Activated B cell treated with CpG ODN at 0.5 μM for 24 hours (primary cell): ENCODE results near the gene COL1A1. TPM values are rescaled to one million over a fixed set of nuclear protein-coding genes. Genes with fewer than 3 reads are reported as not detected.

ENCODE experiments used
- ATAC-seq: fragments of 200-7000 bp; cut with Tn5 transposase; one replicate; pipeline ENCODE4 v1.10.0; 2021; ENCODE audit warnings: low read depth, mild to moderate bottlenecking, moderate library complexity
- CTCF ChIA-PET: fragments of 350-600 bp; sonication (Branson Sonifier 250); formaldehyde crosslinking; loops from one replicate; lab custom pipeline; 2021; ENCODE audit warnings: antibody characterized with exemption; lab: Charles Lee
- POLR2A ChIA-PET: fragments of 350-600 bp; sonication (Branson Sonifier 250); formaldehyde crosslinking; loops from one replicate; lab custom pipeline; 2021; ENCODE audit warnings: antibody characterized with exemption; lab: Charles Lee
- DNase-seq: peaks from one replicate; pipeline ENCODE4 v3.0.0; 2022
- H3K27ac Mint-ChIP-seq: one replicate; pipeline ENCODE4 v1.8.0; 2020; ENCODE audit warnings: mixed read lengths
- H3K27me3 Mint-ChIP-seq: one replicate; pipeline ENCODE4 v1.8.0; 2021; ENCODE audit warnings: mixed read lengths
- H3K36me3 Mint-ChIP-seq: one replicate; pipeline ENCODE4 v1.8.0; 2021; ENCODE audit warnings: low read depth, mixed read lengths
- H3K4me1 Mint-ChIP-seq: one replicate; pipeline ENCODE4 v1.8.0; 2021; ENCODE audit warnings: mixed read lengths
- H3K4me3 Mint-ChIP-seq: one replicate; pipeline ENCODE4 v1.8.0; 2020; ENCODE audit warnings: mild to moderate bottlenecking, mixed read lengths
- H3K9me3 Mint-ChIP-seq: one replicate; pipeline ENCODE4 v1.8.0; 2020; ENCODE audit warnings: mixed read lengths
- intact Hi-C: fragments of 100-400 bp; cut with micrococcal nuclease; formaldehyde crosslinking; loops from one replicate; pipeline ENCODE4 v1.15.1; 2024
- total RNA-seq: library from RNA; stranded (reverse); gene quantifications from 2 replicates; pipeline ENCODE4 v1.2.3, GENCODE V29; 2022
- TF ChIP-seq, protein P1 (sequence below): fragments of 200-600 bp; IDR thresholded peaks from one replicate; pipeline ENCODE4 v1.8.0; 2022; ENCODE audit warnings: antibody characterized with exemption, mild to moderate bottlenecking

COL1A1 gene
- total RNA-seq, 1 donor from 2014 or later = 9.2 TPM

DNA sequence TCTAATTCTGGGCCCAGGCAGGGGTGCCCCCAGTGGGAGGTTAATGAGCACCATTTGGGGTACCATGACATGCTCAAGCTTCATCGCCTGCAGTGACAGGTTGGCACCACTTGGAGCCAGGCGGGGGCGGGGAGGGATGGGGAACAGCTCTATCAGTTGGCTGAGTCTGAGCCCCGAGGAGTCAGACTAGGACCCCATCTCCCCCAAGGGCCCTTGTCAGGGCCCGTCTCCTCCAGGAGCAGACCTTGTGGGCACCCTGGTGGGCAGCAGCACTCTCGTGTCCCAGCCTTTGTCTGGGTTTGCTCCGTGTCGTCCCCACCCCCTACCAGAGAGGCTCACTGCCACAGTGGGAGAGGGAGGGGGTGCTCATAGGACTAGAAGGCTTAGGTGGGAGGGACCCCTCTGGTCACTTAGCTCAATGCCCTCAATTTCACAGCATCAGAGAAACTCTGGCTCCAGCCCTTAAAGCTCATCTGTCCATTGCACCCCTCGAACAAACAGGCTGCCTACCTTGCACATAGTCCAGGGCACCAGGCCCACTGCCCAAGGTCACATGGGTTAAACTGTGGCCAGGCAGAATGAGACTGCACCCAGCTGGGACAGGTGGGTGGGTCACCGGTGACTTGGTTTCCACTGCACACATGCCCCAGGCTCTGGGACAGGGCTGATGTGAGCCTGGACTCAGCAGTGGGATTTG, 55.1 kb downstream of the COL1A1 start:
- Mint-ChIP-seq H3K4me1 (peaks cover 61% of the 10 kb centered on the region), H3K4me3 (peak overlapping the region; percentile 100), H3K36me3 (peaks cover 80% of the 10 kb centered on the region), H3K9me3 (no peaks in the 10 kb centered on the region), H3K27ac (peak overlapping the region; percentile 96), H3K27me3 (no peaks in the 10 kb centered on the region)
- TF ChIP-seq, protein P1, sequence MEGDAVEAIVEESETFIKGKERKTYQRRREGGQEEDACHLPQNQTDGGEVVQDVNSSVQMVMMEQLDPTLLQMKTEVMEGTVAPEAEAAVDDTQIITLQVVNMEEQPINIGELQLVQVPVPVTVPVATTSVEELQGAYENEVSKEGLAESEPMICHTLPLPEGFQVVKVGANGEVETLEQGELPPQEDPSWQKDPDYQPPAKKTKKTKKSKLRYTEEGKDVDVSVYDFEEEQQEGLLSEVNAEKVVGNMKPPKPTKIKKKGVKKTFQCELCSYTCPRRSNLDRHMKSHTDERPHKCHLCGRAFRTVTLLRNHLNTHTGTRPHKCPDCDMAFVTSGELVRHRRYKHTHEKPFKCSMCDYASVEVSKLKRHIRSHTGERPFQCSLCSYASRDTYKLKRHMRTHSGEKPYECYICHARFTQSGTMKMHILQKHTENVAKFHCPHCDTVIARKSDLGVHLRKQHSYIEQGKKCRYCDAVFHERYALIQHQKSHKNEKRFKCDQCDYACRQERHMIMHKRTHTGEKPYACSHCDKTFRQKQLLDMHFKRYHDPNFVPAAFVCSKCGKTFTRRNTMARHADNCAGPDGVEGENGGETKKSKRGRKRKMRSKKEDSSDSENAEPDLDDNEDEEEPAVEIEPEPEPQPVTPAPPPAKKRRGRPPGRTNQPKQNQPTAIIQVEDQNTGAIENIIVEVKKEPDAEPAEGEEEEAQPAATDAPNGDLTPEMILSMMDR = no peak
- DNase-seq (no peak), ATAC-seq (no peak)
- CTCF ChIA-PET = interaction anchor here (1.0 to 7.2 kb wide), 3 partner anchors 9 to 28 kb away, joined by 3 to 64 read pairs (median 3); no protein-coding TSS in a partner anchor
- POLR2A ChIA-PET = interaction anchor here (1.0 to 7.1 kb wide), 8 partner anchors 9 to 54 kb away, joined by 4 to 82 read pairs (median 7); partner anchors contain the start of gene SAMD14
- intact Hi-C loops = loop anchor here (10.0 kb wide), 1 partner anchor 382 kb away; the partner anchor contains the start of gene FAM117A

DNA sequence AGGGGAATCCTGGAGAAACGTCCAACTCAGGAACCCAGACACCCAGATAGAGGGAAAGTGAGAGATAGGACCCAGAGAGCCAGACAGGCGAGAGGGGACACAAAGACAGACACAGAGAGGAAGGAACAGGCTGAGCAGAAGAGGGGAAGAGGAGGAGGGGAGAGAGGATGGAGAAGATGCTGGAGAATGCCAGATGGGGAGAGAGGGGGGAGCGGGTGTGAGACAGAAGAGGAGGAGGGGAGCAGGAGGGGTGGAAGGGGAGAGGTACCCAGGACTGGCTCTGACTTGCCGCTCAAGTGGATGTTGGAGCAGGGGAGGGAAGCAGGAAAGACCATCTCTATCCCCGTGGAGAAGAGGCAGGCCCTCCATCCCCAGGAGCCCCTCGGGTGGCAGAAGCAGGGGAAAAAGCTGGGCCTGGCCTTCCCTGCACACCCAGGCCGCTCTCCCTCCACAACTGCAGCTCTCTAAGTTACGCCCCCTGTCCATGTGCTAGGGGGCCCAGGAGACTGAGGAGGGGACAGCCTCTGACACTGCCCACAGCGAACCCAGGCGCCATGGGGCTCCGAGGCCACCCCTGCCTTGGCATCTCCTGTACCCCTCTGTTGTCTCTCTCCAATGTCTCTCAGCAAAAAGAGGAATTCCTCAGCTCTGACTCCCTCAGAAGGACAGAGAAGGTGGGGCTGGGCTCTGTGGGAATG, 55.8 kb downstream of the COL1A1 start:
- CTCF ChIA-PET = interaction anchor here (1.0 to 7.2 kb wide), 5 partner anchors 8 to 28 kb away, joined by 3 to 64 read pairs (median 4); no protein-coding TSS in a partner anchor
- H3K36me3 Mint-ChIP-seq = peaks cover 82% of the 10 kb centered on the region
- no peak for DNase-seq
- TF ChIP-seq, protein P1 = no peak
- H3K4me1 Mint-ChIP-seq = peaks cover 68% of the 10 kb centered on the region
- intact Hi-C loops = loop anchor here (10.0 kb wide), 1 partner anchor 381 kb away; the partner anchor contains the start of gene FAM117A
- ATAC-seq = no peak
- H3K9me3 Mint-ChIP-seq = no peaks in the 10 kb centered on the region
- H3K27me3 Mint-ChIP-seq = no peaks in the 10 kb centered on the region
- POLR2A ChIA-PET = interaction anchor here (1.0 to 7.1 kb wide), 8 partner anchors 9 to 54 kb away, joined by 3 to 82 read pairs (median 4); partner anchors contain the start of gene SAMD14
- H3K4me3 Mint-ChIP-seq = peak overlapping the region; percentile 100
- H3K27ac Mint-ChIP-seq = peak overlapping the region; percentile 96

DNA sequence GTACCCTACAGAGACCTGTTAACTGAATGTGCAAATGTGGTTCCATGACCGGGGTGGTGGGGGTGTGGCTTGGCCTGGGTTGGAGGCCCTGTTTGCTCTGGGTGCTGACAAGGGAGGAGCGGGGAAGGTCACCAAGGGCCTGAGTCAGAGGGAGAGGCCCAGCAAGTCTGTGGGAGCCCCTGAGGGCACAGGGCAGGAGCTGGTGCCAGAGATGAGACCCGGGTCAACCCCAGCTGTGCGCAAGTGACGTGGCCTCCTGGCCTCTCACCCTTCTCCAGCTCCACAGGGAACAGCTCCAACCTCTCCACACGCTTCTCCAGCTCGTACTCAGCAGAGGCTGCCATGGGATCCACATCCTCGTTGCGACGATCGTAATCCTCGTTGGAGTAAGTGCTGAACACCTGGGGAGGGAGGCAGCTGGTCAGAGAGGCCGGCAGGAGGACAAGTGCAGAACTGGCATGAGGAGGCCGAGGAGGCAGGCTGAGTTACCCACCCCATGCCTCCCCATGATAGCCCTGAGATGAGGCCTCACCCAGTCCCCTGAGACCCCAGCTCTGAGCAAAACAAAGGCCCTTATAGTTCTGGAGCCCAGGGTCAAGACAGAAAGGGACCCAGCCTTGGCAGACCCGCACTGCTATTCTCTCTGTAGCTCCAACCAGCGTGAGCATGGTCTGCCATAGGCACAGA, 56.4 kb downstream of the COL1A1 start:
- CTCF ChIA-PET = interaction anchor here (1.1 to 1.5 kb wide), 3 partner anchors 8 to 28 kb away, joined by 3 to 6 read pairs (median 4); no protein-coding TSS in a partner anchor
- peaks cover 75% of the 10 kb centered on the region for H3K4me1 Mint-ChIP-seq
- ATAC-seq (no peak), DNase-seq (no peak)
- H3K4me3 Mint-ChIP-seq = peak overlapping the region; percentile 100
- H3K9me3 Mint-ChIP-seq = no peaks in the 10 kb centered on the region
- intact Hi-C loops = loop anchor here (10.0 kb wide), 1 partner anchor 380 kb away; the partner anchor contains the start of gene FAM117A
- POLR2A ChIA-PET = interaction anchor here (1.1 kb wide), 1 partner anchor 51 kb away, joined by 3 read pairs; no protein-coding TSS in a partner anchor
- TF ChIP-seq, protein P1 = no peak
- H3K36me3 Mint-ChIP-seq = peaks cover 87% of the 10 kb centered on the region
- H3K27me3 Mint-ChIP-seq = no peaks in the 10 kb centered on the region
- H3K27ac Mint-ChIP-seq = peak overlapping the region; percentile 96

DNA sequence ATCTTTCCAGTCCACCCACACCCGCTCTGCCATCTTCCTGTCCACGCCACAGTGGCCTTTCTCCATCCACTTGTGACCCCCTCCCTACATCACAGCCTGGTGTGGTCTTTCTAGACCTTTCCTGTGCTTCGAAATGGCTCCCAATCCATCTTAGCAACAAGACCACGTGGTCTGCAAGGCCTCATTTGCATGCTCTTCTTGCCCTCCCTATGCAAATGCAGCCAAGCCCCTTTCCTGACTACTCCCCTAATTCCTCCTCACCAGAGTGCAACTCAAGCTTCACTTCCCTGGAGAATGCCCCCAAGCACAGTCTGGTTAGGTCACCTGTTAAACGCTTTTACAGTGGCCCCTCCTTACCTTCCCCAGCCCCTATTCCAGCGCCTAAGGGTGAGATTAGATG, 57.1 kb downstream of the COL1A1 start:
- intact Hi-C loops = loop anchor here (10.0 kb wide), 1 partner anchor 380 kb away; the partner anchor contains the start of gene FAM117A
- H3K4me3 Mint-ChIP-seq = peak overlapping the region; percentile 100
- TF ChIP-seq, protein P1 = no peak
- H3K27me3 Mint-ChIP-seq = no peaks in the 10 kb centered on the region
- CTCF ChIA-PET = interaction anchor here (1.1 to 1.5 kb wide), 2 partner anchors 25 to 27 kb away, joined by 4 to 6 read pairs; no protein-coding TSS in a partner anchor
- peaks cover 79% of the 10 kb centered on the region for H3K4me1 Mint-ChIP-seq
- POLR2A ChIA-PET = interaction anchor here (1.9 kb wide), 1 partner anchor 14 kb away, joined by 5 read pairs; the partner anchor contains the start of gene SAMD14
- H3K27ac Mint-ChIP-seq = peak overlapping the region; percentile 96
- DNase-seq = no peak
- peaks cover 94% of the 10 kb centered on the region for H3K36me3 Mint-ChIP-seq
- no peak for ATAC-seq
- H3K9me3 Mint-ChIP-seq = no peaks in the 10 kb centered on the region
